OCI-LY7 (cell line): Measurements from ENCODE around the gene NPAS2.

ENCODE experiments used
- EZH2phosphoT487 ChIP-seq: fragments of 200-600 bp; sonication (generic); IDR thresholded peaks from 2 replicates; pipeline ENCODE4 v1.6.1; 2018; ENCODE audit warnings: low read depth, borderline replicate concordance, mild to moderate bottlenecking, mixed run types, antibody characterized with exemption, low read length, moderate library complexity, mixed read lengths
- TF ChIP-seq, protein P1 (sequence below): fragments of 200-600 bp; sonication (generic); conservative IDR thresholded peaks from 2 replicates; pipeline ENCODE4 v1.5.1; 2014; ENCODE audit warnings: mild to moderate bottlenecking, antibody characterized with exemption, low read length, moderate library complexity, mixed read lengths

DNA sequence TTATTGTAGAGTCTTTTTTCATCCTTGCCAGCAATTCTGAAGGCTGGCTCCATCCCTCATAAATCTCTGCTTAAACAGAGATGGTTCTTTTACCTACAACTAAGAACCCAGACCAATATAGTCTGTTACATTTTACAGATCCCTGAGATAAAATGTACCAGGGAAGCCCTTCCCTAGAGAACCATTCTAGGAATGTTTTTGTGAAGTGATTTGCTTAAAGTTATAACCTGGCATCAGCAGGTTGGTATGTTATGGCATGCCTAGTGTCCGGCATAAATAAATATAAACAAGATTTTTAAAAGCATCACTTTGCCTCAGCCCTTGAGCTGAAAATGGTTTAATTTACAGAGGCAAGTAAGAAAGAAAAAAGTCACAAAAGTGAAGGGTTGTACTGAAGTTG, 18.5 kb upstream of the NPAS2 start:
- TF ChIP-seq, protein P1, sequence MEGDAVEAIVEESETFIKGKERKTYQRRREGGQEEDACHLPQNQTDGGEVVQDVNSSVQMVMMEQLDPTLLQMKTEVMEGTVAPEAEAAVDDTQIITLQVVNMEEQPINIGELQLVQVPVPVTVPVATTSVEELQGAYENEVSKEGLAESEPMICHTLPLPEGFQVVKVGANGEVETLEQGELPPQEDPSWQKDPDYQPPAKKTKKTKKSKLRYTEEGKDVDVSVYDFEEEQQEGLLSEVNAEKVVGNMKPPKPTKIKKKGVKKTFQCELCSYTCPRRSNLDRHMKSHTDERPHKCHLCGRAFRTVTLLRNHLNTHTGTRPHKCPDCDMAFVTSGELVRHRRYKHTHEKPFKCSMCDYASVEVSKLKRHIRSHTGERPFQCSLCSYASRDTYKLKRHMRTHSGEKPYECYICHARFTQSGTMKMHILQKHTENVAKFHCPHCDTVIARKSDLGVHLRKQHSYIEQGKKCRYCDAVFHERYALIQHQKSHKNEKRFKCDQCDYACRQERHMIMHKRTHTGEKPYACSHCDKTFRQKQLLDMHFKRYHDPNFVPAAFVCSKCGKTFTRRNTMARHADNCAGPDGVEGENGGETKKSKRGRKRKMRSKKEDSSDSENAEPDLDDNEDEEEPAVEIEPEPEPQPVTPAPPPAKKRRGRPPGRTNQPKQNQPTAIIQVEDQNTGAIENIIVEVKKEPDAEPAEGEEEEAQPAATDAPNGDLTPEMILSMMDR, result no peak
- TF ChIP-seq EZH2phosphoT487, result no peak
